Smooth muscle cell (in vitro differentiated cells): ENCODE results near the gene ZMYM4. TPM values are rescaled to one million over a fixed set of nuclear protein-coding genes. Genes with fewer than 3 reads are reported as not detected.
"Not testable (repeated sequence)": the region's sequence is repeated elsewhere in the genome, so short reads cannot be mapped to it uniquely, and the experiment has no call there.

Experiments
- DNase-seq: peaks from one replicate; lab custom pipeline; 2025; ENCODE audit not compliant: unreplicated experiment; lab: John Stamatoyannopoulos, UW
- H2AFZ ChIP-seq: fragments of 200-600 bp; sonication (generic); 2 replicates; pipeline ENCODE4 v1.6.0; 2016; ENCODE audit warnings: antibody characterized with exemption, low read depth, mild to moderate bottlenecking
- H3F3A ChIP-seq: fragments of 200-600 bp; sonication (generic); 2 replicates; pipeline ENCODE4 v1.6.0; 2017; ENCODE audit warnings: antibody characterized with exemption, low read depth
- H3K27ac ChIP-seq: fragments of 200-600 bp; sonication (generic); 2 replicates; pipeline ENCODE4 v1.5.1; 2016; ENCODE audit warnings: low read depth, mild to moderate bottlenecking
- H3K27me3 ChIP-seq: fragments of 200-600 bp; sonication (generic); 2 replicates; pipeline ENCODE4 v1.6.1; 2016; ENCODE audit warnings: low read depth, mild to moderate bottlenecking
- H3K36me3 ChIP-seq: fragments of 200-600 bp; sonication (generic); 2 replicates; pipeline ENCODE4 v1.5.1; 2016; ENCODE audit warnings: low read depth
- H3K4me1 ChIP-seq: fragments of 200-600 bp; sonication (generic); 2 replicates; pipeline ENCODE4 v1.5.1; 2016; ENCODE audit warnings: low read depth
- H3K4me2 ChIP-seq: fragments of 200-600 bp; sonication (generic); 2 replicates; pipeline ENCODE4 v1.6.0; 2016; ENCODE audit warnings: mild to moderate bottlenecking
- H3K4me3 ChIP-seq: fragments of 200-600 bp; sonication (generic); 2 replicates; pipeline ENCODE4 v1.5.1; 2016; ENCODE audit warnings: mild to moderate bottlenecking
- H3K79me2 ChIP-seq: fragments of 200-600 bp; sonication (generic); 2 replicates; pipeline ENCODE4 v1.6.0; 2016; ENCODE audit warnings: low read depth, mild to moderate bottlenecking
- H3K9ac ChIP-seq: fragments of 200-600 bp; sonication (generic); 2 replicates; pipeline ENCODE4 v1.6.0; 2016; ENCODE audit warnings: low read depth
- H3K9me3 ChIP-seq: fragments of 200-600 bp; sonication (generic); replicated peaks from 2 replicates; pipeline ENCODE4 v1.5.1; 2016; ENCODE audit warnings: low read depth
- H4K20me1 ChIP-seq: fragments of 200-600 bp; sonication (generic); 2 replicates; pipeline ENCODE4 v1.6.0; 2016; ENCODE audit warnings: low read depth
- CTCF ChIP-seq: fragments of 200-600 bp; sonication (generic); IDR thresholded peaks from 2 replicates; pipeline ENCODE4 v1.5.1; 2017; ENCODE audit warnings: borderline replicate concordance, mild to moderate bottlenecking, antibody characterized with exemption; ENCODE audit not compliant: insufficient read depth, poor library complexity, severe bottlenecking
- WGBS: methylation state at CpG from one replicate; pipeline ENCODE4 v1.1.7; 2016; ENCODE audit warnings: low lambda C conversion rate; 5-methylcytosine and 5-hydroxymethylcytosine counted together
- polyA plus RNA-seq: library from polyadenylated mRNA; unstranded; fragments of >200 nt; fragmentation: Nextera tagmentation; extraction: Ambion mirVana; gene quantifications from 2 replicates; pipeline ENCODE4 v1.2.1, GENCODE V29; 2016
- total RNA-seq: library from RNA; depleted of rRNA; stranded (reverse); fragments of >200 nt; gene quantifications from 2 replicates; pipeline ENCODE4 v1.2.3, GENCODE V29; 2014

The ZMYM4 gene
- total and polyA plus RNA-seq, 2 experiments from 2014 or later, result 18.7 to 27.2 TPM

GRCh38 chr1:35223084-35223630, 45.4 kb upstream of the ZMYM4 start:
- H3K4me1 ChIP-seq, result peaks cover 4% of the 10 kb centered on the region
- WGBS, result 47% methylated on average over 4 of the region's 4 CpGs
- no peaks in the 10 kb centered on the region for H3K27me3 ChIP-seq
- DNase-seq, result no peak
- no peaks in the 10 kb centered on the region for H3K36me3 ChIP-seq
- no peaks in the 10 kb centered on the region for H3K9me3 ChIP-seq
- no peak overlapping the region for H3K4me3 ChIP-seq
- H3K27ac ChIP-seq, result peak overlapping the region; percentile 45
- peak overlapping the region; percentile 48 for H2AFZ ChIP-seq
- H4K20me1 ChIP-seq, result no peaks in the 10 kb centered on the region
- no peaks in the 10 kb centered on the region for H3F3A ChIP-seq
- TF ChIP-seq CTCF, result no peak
- peak overlapping the region; percentile 13 for H3K4me2 ChIP-seq
- H3K79me2 ChIP-seq, result no peaks in the 10 kb centered on the region
- H3K9ac ChIP-seq, result no peak overlapping the region

GRCh38 chr1:35226546-35226945, 42.0 kb upstream of the ZMYM4 start:
- no peak overlapping the region for H2AFZ ChIP-seq
- no peak for DNase-seq
- H3K27ac ChIP-seq, result no peak overlapping the region
- no peaks in the 10 kb centered on the region for H3K9me3 ChIP-seq
- TF ChIP-seq CTCF, result no peak
- H3K4me2 ChIP-seq, result no peak overlapping the region
- H3K9ac ChIP-seq, result no peak overlapping the region
- H3K36me3 ChIP-seq, result no peaks in the 10 kb centered on the region
- no peaks in the 10 kb centered on the region for H3F3A ChIP-seq
- no peaks in the 10 kb centered on the region for H3K79me2 ChIP-seq
- 89% methylated on average over 2 of the region's 2 CpGs for WGBS
- no peaks in the 10 kb centered on the region for H4K20me1 ChIP-seq
- H3K27me3 ChIP-seq, result no peaks in the 10 kb centered on the region
- H3K4me3 ChIP-seq, result no peak overlapping the region
- peaks cover 4% of the 10 kb centered on the region for H3K4me1 ChIP-seq

- Histone ChIP-seq H3K4me2 (no peak overlapping the region), H3K4me1 (no peaks in the 10 kb centered on the region), H3K4me3 (no peak overlapping the region), H3K27me3 (no peaks in the 10 kb centered on the region), H3K79me2 (no peaks in the 10 kb centered on the region), H3K27ac (no peak overlapping the region), H3K9ac (no peak overlapping the region), H2AFZ (no peak overlapping the region), H4K20me1 (no peaks in the 10 kb centered on the region), H3F3A (no peaks in the 10 kb centered on the region), H3K36me3 (no peaks in the 10 kb centered on the region), H3K9me3 (no peaks in the 10 kb centered on the region)
- WGBS, result 77% methylated on average over 1 of the region's 1 CpG
- TF ChIP-seq CTCF, result no peak
- no peak for DNase-seq
Observed at GRCh38 chr1:35229587-35230360, 38.7 kb upstream of the ZMYM4 start.

- H3K9ac ChIP-seq, result no peak overlapping the region
- H3K4me2 ChIP-seq, result no peak overlapping the region
- no peak overlapping the region for H3K27ac ChIP-seq
- no peaks in the 10 kb centered on the region for H3K36me3 ChIP-seq
- no peaks in the 10 kb centered on the region for H3F3A ChIP-seq
- H3K27me3 ChIP-seq, result no peaks in the 10 kb centered on the region
- H3K4me3 ChIP-seq, result no peak overlapping the region
- TF ChIP-seq CTCF, result no peak
- H3K9me3 ChIP-seq, result no peaks in the 10 kb centered on the region
- no peaks in the 10 kb centered on the region for H4K20me1 ChIP-seq
- no peaks in the 10 kb centered on the region for H3K79me2 ChIP-seq
- H2AFZ ChIP-seq, result no peak overlapping the region
- 64% methylated on average over 1 of the region's 1 CpG for WGBS
- DNase-seq, result no peak
- no peaks in the 10 kb centered on the region for H3K4me1 ChIP-seq
Observed at GRCh38 chr1:35231287-35231686, 37.2 kb upstream of the ZMYM4 start.

GRCh38 chr1:35236772-35237171, 31.7 kb upstream of the ZMYM4 start:
- H3K36me3 ChIP-seq, H2AFZ ChIP-seq, H3K27me3 ChIP-seq, H3K4me3 ChIP-seq, H3K4me1 ChIP-seq, DNase-seq, H4K20me1 ChIP-seq, H3K9me3 ChIP-seq, H3K9ac ChIP-seq, H3K27ac ChIP-seq, H3K79me2 ChIP-seq, H3F3A ChIP-seq, H3K4me2 ChIP-seq: not testable (repeated sequence)
- 90% methylated on average over 2 of the region's 2 CpGs for WGBS
